GM23248 (cell line): Measurements from ENCODE around the gene NIT1. TPM values are rescaled to one million over a fixed set of nuclear protein-coding genes. Genes with fewer than 3 reads are reported as not detected.
A peak's percentile ranks its signal among the peaks of the same experiment; 100 is the strongest.

ENCODE experiments used
- DNase-seq: peaks from one replicate; pipeline ENCODE4 v3.0.0-alpha.2; 2015
- H2AFZ ChIP-seq: fragments of 200-600 bp; sonication (generic); 2 replicates; pipeline ENCODE4 v1.6.1; 2016; ENCODE audit warnings: antibody characterized with exemption
- H3F3A ChIP-seq: fragments of 200-600 bp; sonication (generic); 2 replicates; pipeline ENCODE4 v1.6.1; 2016; ENCODE audit warnings: mild to moderate bottlenecking, antibody characterized with exemption, mixed run types; ENCODE audit not compliant: insufficient read depth
- H3K27ac ChIP-seq: fragments of 200-600 bp; sonication (generic); 2 replicates; pipeline ENCODE4 v1.5.1; 2016; ENCODE audit warnings: mild to moderate bottlenecking
- H3K27me3 ChIP-seq: fragments of 200-600 bp; sonication (generic); replicated peaks from 2 replicates; pipeline ENCODE4 v1.6.1; 2016; ENCODE audit warnings: mild to moderate bottlenecking; ENCODE audit not compliant: insufficient read depth
- H3K36me3 ChIP-seq: fragments of 200-600 bp; sonication (generic); 2 replicates; pipeline ENCODE4 v1.6.1; 2016; ENCODE audit warnings: low read depth, mild to moderate bottlenecking
- H3K4me1 ChIP-seq: fragments of 200-600 bp; sonication (generic); 2 replicates; pipeline ENCODE4 v1.6.1; 2016; ENCODE audit warnings: mild to moderate bottlenecking; ENCODE audit not compliant: insufficient read depth
- H3K4me2 ChIP-seq: fragments of 200-600 bp; sonication (generic); one replicate; pipeline ENCODE4 v1.6.1; 2016; ENCODE audit warnings: mild to moderate bottlenecking; ENCODE audit not compliant: unreplicated experiment
- H3K4me3 ChIP-seq: fragments of 200-600 bp; sonication (generic); 2 replicates; pipeline ENCODE4 v1.5.1; 2016; ENCODE audit warnings: mild to moderate bottlenecking
- H3K79me2 ChIP-seq: fragments of 200-600 bp; sonication (generic); 2 replicates; pipeline ENCODE4 v1.6.1; 2016; ENCODE audit warnings: mild to moderate bottlenecking; ENCODE audit not compliant: insufficient read depth
- H3K9ac ChIP-seq: fragments of 200-600 bp; sonication (generic); 2 replicates; pipeline ENCODE4 v1.6.1; 2016; ENCODE audit warnings: mild to moderate bottlenecking
- H3K9me2 ChIP-seq: fragments of 200-600 bp; sonication (generic); 2 replicates; pipeline ENCODE4 v1.6.1; 2016; ENCODE audit warnings: mixed run types, mild to moderate bottlenecking, moderate library complexity; ENCODE audit not compliant: insufficient read depth
- H3K9me3 ChIP-seq: fragments of 200-600 bp; sonication (generic); one replicate; pipeline ENCODE4 v1.6.1; 2017; ENCODE audit warnings: low read depth
- H4K20me1 ChIP-seq: fragments of 200-600 bp; sonication (generic); 2 replicates; pipeline ENCODE4 v1.6.0; 2016; ENCODE audit not compliant: insufficient read depth
- EZH2 ChIP-seq: fragments of 200-600 bp; sonication (generic); IDR thresholded peaks from 2 replicates; pipeline ENCODE4 v1.6.1; 2018; ENCODE audit warnings: antibody characterized with exemption, mild to moderate bottlenecking; ENCODE audit not compliant: insufficient read depth, poor library complexity, severe bottlenecking
- EZH2phosphoT487 ChIP-seq: fragments of 200-600 bp; sonication (generic); IDR thresholded peaks from 2 replicates; pipeline ENCODE4 v1.6.1; 2018; ENCODE audit warnings: antibody characterized with exemption, moderate library complexity, mild to moderate bottlenecking, low read depth; ENCODE audit not compliant: insufficient read depth
- WGBS, 2 experiments: methylation state at CpG; one replicate each; pipeline ENCODE4 v1.1.6; 2015 to 2017; ENCODE audit warnings: low lambda C conversion rate in 2 of 2, low coverage in 1 of 2; ENCODE audit errors: missing lambda C conversion rate in 2 of 2; 5-methylcytosine and 5-hydroxymethylcytosine counted together
- in situ Hi-C: fragments of 300-500 bp; cut with MboI; formaldehyde crosslinking; loops from 2 replicates; pipeline ENCODE4 v1.15.0; 2020
- polyA plus RNA-seq: library from polyadenylated mRNA; unstranded; fragments of >200 nt; fragmentation: Nextera tagmentation; extraction: Ambion mirVana; gene quantifications from 2 replicates; pipeline ENCODE4 v1.2.1, GENCODE V29; 2016
- total RNA-seq: library from RNA; depleted of rRNA; stranded (reverse); fragments of >200 nt; shearing (Covaris generic); gene quantifications from 2 replicates; pipeline ENCODE4 v1.2.3, GENCODE V29; 2014

The NIT1 gene
- total and polyA plus RNA-seq, 2 experiments from 2014 or later: 24.3 to 30.9 TPM

DNA sequence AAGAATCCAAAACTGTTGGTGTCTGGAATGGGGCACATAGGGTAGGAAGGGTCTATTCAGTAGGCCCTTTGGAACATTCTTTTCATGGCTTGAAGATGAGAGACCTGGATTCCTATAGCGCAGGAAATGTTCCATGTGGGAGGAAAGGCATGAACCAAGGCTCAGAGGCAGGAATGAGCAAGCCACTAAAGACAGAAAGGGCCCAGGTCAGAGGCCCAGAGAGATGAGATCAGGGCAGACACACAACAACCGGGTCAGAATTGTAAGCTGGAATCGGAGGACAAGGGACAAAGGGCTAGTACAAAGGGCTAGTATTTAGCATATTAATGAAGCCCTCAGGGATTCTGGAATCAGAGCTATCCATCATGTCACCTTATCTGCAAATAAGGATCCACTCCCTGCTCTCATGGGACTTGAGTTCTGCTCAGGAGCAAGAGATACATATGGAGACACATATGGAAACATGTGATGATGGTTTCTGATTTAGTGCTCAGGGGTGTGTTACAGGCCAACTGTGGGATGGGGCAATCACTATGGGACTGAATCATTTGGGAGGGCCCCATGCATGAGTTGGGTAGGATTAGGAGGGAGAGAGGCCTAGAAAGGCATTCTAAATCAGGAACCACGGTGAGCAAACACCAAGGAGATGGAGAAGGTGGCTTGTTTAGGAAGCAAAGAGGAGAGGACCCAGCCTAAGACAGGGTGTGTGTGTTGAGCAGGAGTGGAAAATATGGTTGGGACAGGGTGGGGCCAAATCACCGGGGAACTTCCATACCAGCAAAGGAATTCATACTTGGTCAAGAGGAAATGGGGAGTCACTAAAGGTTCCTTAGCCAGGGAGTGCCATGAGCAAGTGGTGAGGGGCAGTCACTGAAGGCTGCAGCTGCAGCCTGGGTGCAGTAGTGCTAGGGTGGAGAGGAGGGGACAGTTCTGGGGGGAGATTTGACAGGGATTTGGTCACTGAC, 37.2 kb upstream of the NIT1 start:
- no peaks in the 10 kb centered on the region for H3K9me2 ChIP-seq
- no peak overlapping the region for H3K4me3 ChIP-seq
- H2AFZ ChIP-seq: peak overlapping the region; percentile 64
- H3K4me2 ChIP-seq: peak overlapping the region; percentile 46
- DNase-seq: peak; percentile 80
- no peaks in the 10 kb centered on the region for H3K27me3 ChIP-seq
- in situ Hi-C loops: no loop called here
- peak overlapping the region; percentile 88 for H3K27ac ChIP-seq
- TF ChIP-seq EZH2: no peak
- no peak for TF ChIP-seq EZH2phosphoT487
- no peaks in the 10 kb centered on the region for H4K20me1 ChIP-seq
- no peaks in the 10 kb centered on the region for H3K79me2 ChIP-seq
- H3F3A ChIP-seq: peaks cover 31% of the 10 kb centered on the region
- H3K36me3 ChIP-seq: no peaks in the 10 kb centered on the region
- 37 to 45% methylated on average over 5 of the region's 5 CpGs for WGBS, 2 experiments
- H3K9ac ChIP-seq: peak overlapping the region; percentile 26
- H3K9me3 ChIP-seq: no peaks in the 10 kb centered on the region
- H3K4me1 ChIP-seq: peaks cover 54% of the 10 kb centered on the region

GRCh38 chr1:161081519-161081918, 36.4 kb upstream of the NIT1 start:
- Histone ChIP-seq H3K79me2 (no peaks in the 10 kb centered on the region), H3K27ac (peak overlapping the region; percentile 88), H3K4me1 (peaks cover 54% of the 10 kb centered on the region), H2AFZ (peak overlapping the region; percentile 64; the same call in 1 of the 2 replicates), H4K20me1 (no peaks in the 10 kb centered on the region), H3K27me3 (no peaks in the 10 kb centered on the region), H3K4me3 (no peak overlapping the region), H3K9ac (peak overlapping the region; percentile 26), H3K4me2 (no peak overlapping the region), H3K9me3 (no peaks in the 10 kb centered on the region), H3K36me3 (no peaks in the 10 kb centered on the region), H3F3A (peaks cover 31% of the 10 kb centered on the region), H3K9me2 (no peaks in the 10 kb centered on the region)
- TF ChIP-seq EZH2phosphoT487: no peak
- TF ChIP-seq EZH2: no peak
- WGBS, 2 experiments: 74 to 87% methylated on average over 4 to 5 of the region's 5 CpGs
- no peak for DNase-seq
- in situ Hi-C loops: no loop called here

GRCh38 chr1:161082483-161082882, 35.4 kb upstream of the NIT1 start:
- WGBS, 2 experiments: 97 to 100% methylated on average over 2 of the region's 2 CpGs
- in situ Hi-C loops: no loop called here
- H3K4me1 ChIP-seq: peaks cover 55% of the 10 kb centered on the region
- no peak overlapping the region for H2AFZ ChIP-seq
- H3K9me3 ChIP-seq: no peaks in the 10 kb centered on the region
- H3K9me2 ChIP-seq: no peaks in the 10 kb centered on the region
- no peaks in the 10 kb centered on the region for H3K36me3 ChIP-seq
- no peak for TF ChIP-seq EZH2phosphoT487
- TF ChIP-seq EZH2: no peak
- H3K4me3 ChIP-seq: no peak overlapping the region
- no peaks in the 10 kb centered on the region for H4K20me1 ChIP-seq
- no peak overlapping the region for H3K4me2 ChIP-seq
- no peaks in the 10 kb centered on the region for H3K27me3 ChIP-seq
- H3K9ac ChIP-seq: peak overlapping the region; percentile 74; the same call in 1 of the 2 replicates
- no peak for DNase-seq
- H3F3A ChIP-seq: peaks cover 34% of the 10 kb centered on the region
- peak overlapping the region; percentile 88 for H3K27ac ChIP-seq
- no peaks in the 10 kb centered on the region for H3K79me2 ChIP-seq

GRCh38 chr1:161082996-161083747, 34.7 kb upstream of the NIT1 start:
- Histone ChIP-seq H3K4me1 (peaks cover 62% of the 10 kb centered on the region), H2AFZ (peak overlapping the region; percentile 69), H3K4me2 (peak overlapping the region; percentile 42), H3F3A (peaks cover 41% of the 10 kb centered on the region), H3K36me3 (no peaks in the 10 kb centered on the region), H3K79me2 (no peaks in the 10 kb centered on the region), H3K9me2 (no peaks in the 10 kb centered on the region), H3K27me3 (no peaks in the 10 kb centered on the region), H3K9ac (peak overlapping the region; percentile 74), H3K27ac (peak overlapping the region; percentile 88), H4K20me1 (no peaks in the 10 kb centered on the region), H3K9me3 (no peaks in the 10 kb centered on the region), H3K4me3 (no peak overlapping the region)
- DNase-seq: peak; percentile 98
- in situ Hi-C loops: no loop called here
- TF ChIP-seq EZH2 (no peak), EZH2phosphoT487 (no peak)
- WGBS, 2 experiments: 24 to 27% methylated on average over 7 to 8 of the region's 8 CpGs
